IMR-90 (cell line): ENCODE measurements around the gene GABBR2.

Experiments
- BHLHE40 ChIP-seq: fragments of 150-350 bp; IDR thresholded peaks from 2 replicates; pipeline ENCODE4 v1.6.1; 2016; ENCODE audit warnings: mild to moderate bottlenecking, low read depth, low read length
- CTCF ChIP-seq: conservative IDR thresholded peaks from 2 replicates; pipeline ENCODE4 v1.5.1; 2012; ENCODE audit warnings: mild to moderate bottlenecking, low read depth, low read length, improper control_type of control experiment
- MXI1 ChIP-seq: IDR thresholded peaks from 2 replicates; pipeline ENCODE4 v1.6.1; 2012; ENCODE audit warnings: low read depth, mild to moderate bottlenecking, low read length, moderate library complexity, borderline replicate concordance
- NFE2L2 ChIP-seq: fragments of 150-350 bp; IDR thresholded peaks from 2 replicates; pipeline ENCODE4 v1.6.1; 2016; ENCODE audit warnings: low read depth, mild to moderate bottlenecking, low read length
- POLR2A ChIP-seq: IDR thresholded peaks from 2 replicates; pipeline ENCODE4 v1.6.1; 2012; ENCODE audit warnings: mild to moderate bottlenecking, low read depth, low read length
- SMC3 ChIP-seq: fragments of 150-350 bp; IDR thresholded peaks from 2 replicates; pipeline ENCODE4 v1.6.1; 2016; ENCODE audit warnings: low read depth, mild to moderate bottlenecking, antibody characterized with exemption, low read length, moderate library complexity
- TF ChIP-seq, protein P1 (sequence below): fragments of 150-350 bp; IDR thresholded peaks from 2 replicates; pipeline ENCODE4 v1.6.1; 2017; ENCODE audit warnings: mild to moderate bottlenecking, antibody characterized with exemption, low read length, low read depth

DNA sequence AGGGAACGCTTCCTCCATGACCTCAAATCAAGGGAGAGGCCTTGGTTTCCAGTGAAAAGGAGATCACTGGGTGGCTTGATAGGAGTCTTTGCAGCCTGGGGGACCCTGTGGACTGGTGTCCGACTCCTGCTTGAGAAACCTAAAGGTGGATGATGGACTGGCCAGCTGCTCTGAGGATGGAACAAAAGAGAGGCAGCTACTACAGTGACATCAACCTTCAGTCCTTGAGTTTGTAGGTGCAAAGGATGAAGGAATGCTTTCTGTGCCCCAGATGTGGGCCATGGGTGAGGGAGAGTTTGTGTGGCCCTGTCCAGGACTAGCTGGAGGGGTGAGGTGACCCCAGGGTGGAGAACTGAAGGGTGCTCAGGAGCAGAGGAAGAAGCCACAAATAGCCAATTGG is 338.8 kb downstream of the GABBR2 start:
- TF ChIP-seq POLR2A (no peak), CTCF (no peak), MXI1 (no peak), BHLHE40 (no peak), SMC3 (no peak), NFE2L2 (no peak)
- TF ChIP-seq, protein P1, sequence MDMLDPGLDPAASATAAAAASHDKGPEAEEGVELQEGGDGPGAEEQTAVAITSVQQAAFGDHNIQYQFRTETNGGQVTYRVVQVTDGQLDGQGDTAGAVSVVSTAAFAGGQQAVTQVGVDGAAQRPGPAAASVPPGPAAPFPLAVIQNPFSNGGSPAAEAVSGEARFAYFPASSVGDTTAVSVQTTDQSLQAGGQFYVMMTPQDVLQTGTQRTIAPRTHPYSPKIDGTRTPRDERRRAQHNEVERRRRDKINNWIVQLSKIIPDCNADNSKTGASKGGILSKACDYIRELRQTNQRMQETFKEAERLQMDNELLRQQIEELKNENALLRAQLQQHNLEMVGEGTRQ, result no peak
